T1000 (cell line): ENCODE data around the gene HSD17B13.

Experiments used
- DNase-seq: peaks from one replicate; lab custom pipeline; 2025; ENCODE audit warnings: mixed read lengths; lab: John Stamatoyannopoulos, UW

The HSD17B13 gene

GRCh38 chr4:87262886-87263285 is 59.8 kb downstream of the HSD17B13 start:
- DNase-seq, result no peak

GRCh38 chr4:87260477-87260876 is 62.2 kb downstream of the HSD17B13 start:
- DNase-seq, result no peak

GRCh38 chr4:87258677-87259076 is 64.0 kb downstream of the HSD17B13 start:
- no peak for DNase-seq

GRCh38 chr4:87257523-87257922 is 65.2 kb downstream of the HSD17B13 start:
- DNase-seq, result no peak

GRCh38 chr4:87255755-87256154 is 66.9 kb downstream of the HSD17B13 start:
- no peak for DNase-seq
